ENCODE data around the gene PLN.

PLN gene

DNA sequence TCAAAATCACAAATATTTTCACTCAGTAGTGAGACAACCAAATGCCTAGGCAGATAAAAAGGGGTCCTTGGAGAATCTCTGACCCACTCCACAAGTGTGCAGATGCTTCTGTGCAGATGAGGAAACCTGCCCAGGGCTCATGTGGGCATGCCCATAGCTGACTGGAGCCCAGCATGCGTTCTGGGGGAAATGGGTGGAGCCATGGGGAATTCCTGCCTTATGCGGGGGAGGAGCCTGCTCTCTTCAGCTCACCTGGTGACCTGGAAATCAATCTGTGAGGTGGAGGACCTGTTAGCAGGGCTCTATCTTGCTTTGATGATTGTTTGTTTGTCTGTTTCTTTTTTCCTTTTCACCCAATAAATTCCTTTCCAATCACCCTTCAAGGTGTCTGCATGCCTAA, 23.4 kb upstream of the PLN start:
- no peaks in the 10 kb centered on the region for H3K9me3 ChIP-seq (ENCODE audit: control insufficient read depth, insufficient read depth, low read depth, low read length)
- no peak overlapping the region for H3K27ac ChIP-seq (ENCODE audit: extremely low read depth, low read depth, low read length)
- no peak overlapping the region for H3K4me3 ChIP-seq (ENCODE audit: low read depth, low read length)
- H3K4me1 ChIP-seq (ENCODE audit: control insufficient read depth, insufficient read depth, low read length): no peaks in the 10 kb centered on the region
- peaks cover 4 to 5% of the 10 kb centered on the region in 2 experiments; a peak in 2 of 3 replicates for H3K36me3 ChIP-seq (ENCODE audit: control insufficient read depth in 2 of 2, insufficient read depth in 1 of 2, low read length in 2 of 2)
- ChIA-PET POLR2A (no interaction called here), CTCF (interaction anchor here (0.7 to 0.8 kb wide), 2 partner anchors 15 to 241 kb away, joined by 3 read pairs; no protein-coding TSS in a partner anchor)
- TF ChIP-seq EGR2 (tag by site-specific recombination; IDR thresholded peaks at IDR 0.05; ENCODE audit: low read depth) (no peak), ZNF654 (tag by site-specific recombination; IDR thresholded peaks at IDR 0.05; ENCODE audit: low read depth) (no peak)

GRCh38 chr6:118525913-118526780, 21.9 kb upstream of the PLN start:
- no peak for TF ChIP-seq ZNF24 (tag by site-specific recombination; IDR thresholded peaks at IDR 0.05)
- TF ChIP-seq ZNF350 (tag by site-specific recombination; IDR thresholded peaks at IDR 0.05): no peak
- no peak for TF ChIP-seq ZNF544 (tag by site-specific recombination; IDR thresholded peaks at IDR 0.05)
- TF ChIP-seq ZNF600 (tag by site-specific recombination; IDR thresholded peaks at IDR 0.05): no peak
- TF ChIP-seq ZNF626 (tag by site-specific recombination; IDR thresholded peaks at IDR 0.05): no peak
- no peak for TF ChIP-seq SALL2 (tag by site-specific recombination; IDR thresholded peaks at IDR 0.05; ENCODE audit: borderline replicate concordance)
- CTCF ChIA-PET: interaction anchor here (0.6 kb wide), 2 partner anchors 53 to 1637 kb away, joined by 3 read pairs; no protein-coding TSS in a partner anchor
- POLR2A ChIA-PET: no interaction called here
- peaks cover 4 to 5% of the 10 kb centered on the region in 2 experiments; a peak in 2 of 3 replicates for H3K36me3 ChIP-seq (ENCODE audit: control insufficient read depth in 2 of 2, insufficient read depth in 1 of 2, low read length in 2 of 2)
- H3K27ac ChIP-seq (ENCODE audit: extremely low read depth, low read depth, low read length): no peak overlapping the region
- H3K4me3 ChIP-seq (ENCODE audit: low read depth, low read length): no peak overlapping the region
- H3K4me1 ChIP-seq (ENCODE audit: control insufficient read depth, insufficient read depth, low read length): no peaks in the 10 kb centered on the region
- H3K9me3 ChIP-seq (ENCODE audit: control insufficient read depth, insufficient read depth, low read depth, low read length): no peaks in the 10 kb centered on the region; the same call in 1 of the 2 replicates

DNA sequence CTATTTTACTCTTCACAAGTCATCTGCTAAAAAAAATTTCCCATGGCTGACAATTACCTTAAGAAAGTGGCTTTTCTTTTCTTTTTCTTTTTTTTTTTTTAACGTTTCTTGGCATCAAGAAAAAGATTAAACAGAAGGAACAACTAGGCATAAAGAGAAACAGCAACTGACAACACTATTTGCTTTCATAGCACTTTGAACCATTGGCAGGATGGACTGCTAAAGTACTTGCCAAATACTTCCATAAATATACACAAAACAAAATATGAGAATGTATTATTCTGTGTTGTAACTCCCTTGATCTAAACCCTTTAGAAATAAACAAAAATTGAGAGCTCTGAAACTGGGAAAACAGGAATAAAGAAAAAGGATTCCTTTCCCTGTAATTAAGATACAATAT, 20.0 kb upstream of the PLN start:
- H3K4me1 ChIP-seq (ENCODE audit: control insufficient read depth, insufficient read depth, low read length): no peaks in the 10 kb centered on the region
- H3K9me3 ChIP-seq (ENCODE audit: control insufficient read depth, insufficient read depth, low read depth, low read length): no peaks in the 10 kb centered on the region; the same call in 1 of the 2 replicates
- H3K4me3 ChIP-seq (ENCODE audit: low read depth, low read length): no peak overlapping the region
- H3K27ac ChIP-seq (ENCODE audit: extremely low read depth, low read depth, low read length): no peak overlapping the region
- ChIA-PET CTCF (interaction anchor here (1.4 kb wide), 1 partner anchor 8 kb away, joined by 3 read pairs; no protein-coding TSS in a partner anchor), POLR2A (no interaction called here)
- H3K36me3 ChIP-seq (ENCODE audit: control insufficient read depth in 2 of 2, insufficient read depth in 1 of 2, low read length in 2 of 2): peaks cover 0 to 4% of the 10 kb centered on the region in 2 experiments; a peak in 1 of 3 replicates
- TF ChIP-seq, protein P1, sequence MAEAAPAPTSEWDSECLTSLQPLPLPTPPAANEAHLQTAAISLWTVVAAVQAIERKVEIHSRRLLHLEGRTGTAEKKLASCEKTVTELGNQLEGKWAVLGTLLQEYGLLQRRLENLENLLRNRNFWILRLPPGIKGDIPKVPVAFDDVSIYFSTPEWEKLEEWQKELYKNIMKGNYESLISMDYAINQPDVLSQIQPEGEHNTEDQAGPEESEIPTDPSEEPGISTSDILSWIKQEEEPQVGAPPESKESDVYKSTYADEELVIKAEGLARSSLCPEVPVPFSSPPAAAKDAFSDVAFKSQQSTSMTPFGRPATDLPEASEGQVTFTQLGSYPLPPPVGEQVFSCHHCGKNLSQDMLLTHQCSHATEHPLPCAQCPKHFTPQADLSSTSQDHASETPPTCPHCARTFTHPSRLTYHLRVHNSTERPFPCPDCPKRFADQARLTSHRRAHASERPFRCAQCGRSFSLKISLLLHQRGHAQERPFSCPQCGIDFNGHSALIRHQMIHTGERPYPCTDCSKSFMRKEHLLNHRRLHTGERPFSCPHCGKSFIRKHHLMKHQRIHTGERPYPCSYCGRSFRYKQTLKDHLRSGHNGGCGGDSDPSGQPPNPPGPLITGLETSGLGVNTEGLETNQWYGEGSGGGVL (tag by site-specific recombination; IDR thresholded peaks at IDR 0.05): no peak
- TF ChIP-seq REPIN1 (tag by site-specific recombination; IDR thresholded peaks at IDR 0.05; ENCODE audit: low read depth) (no peak), ZNF121 (tag by site-specific recombination; IDR thresholded peaks at IDR 0.05) (no peak)
- TF ChIP-seq, protein P2, sequence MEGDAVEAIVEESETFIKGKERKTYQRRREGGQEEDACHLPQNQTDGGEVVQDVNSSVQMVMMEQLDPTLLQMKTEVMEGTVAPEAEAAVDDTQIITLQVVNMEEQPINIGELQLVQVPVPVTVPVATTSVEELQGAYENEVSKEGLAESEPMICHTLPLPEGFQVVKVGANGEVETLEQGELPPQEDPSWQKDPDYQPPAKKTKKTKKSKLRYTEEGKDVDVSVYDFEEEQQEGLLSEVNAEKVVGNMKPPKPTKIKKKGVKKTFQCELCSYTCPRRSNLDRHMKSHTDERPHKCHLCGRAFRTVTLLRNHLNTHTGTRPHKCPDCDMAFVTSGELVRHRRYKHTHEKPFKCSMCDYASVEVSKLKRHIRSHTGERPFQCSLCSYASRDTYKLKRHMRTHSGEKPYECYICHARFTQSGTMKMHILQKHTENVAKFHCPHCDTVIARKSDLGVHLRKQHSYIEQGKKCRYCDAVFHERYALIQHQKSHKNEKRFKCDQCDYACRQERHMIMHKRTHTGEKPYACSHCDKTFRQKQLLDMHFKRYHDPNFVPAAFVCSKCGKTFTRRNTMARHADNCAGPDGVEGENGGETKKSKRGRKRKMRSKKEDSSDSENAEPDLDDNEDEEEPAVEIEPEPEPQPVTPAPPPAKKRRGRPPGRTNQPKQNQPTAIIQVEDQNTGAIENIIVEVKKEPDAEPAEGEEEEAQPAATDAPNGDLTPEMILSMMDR (tag by site-specific recombination; IDR thresholded peaks at IDR 0.05): no peak

- POLR2A ChIA-PET: no interaction called here
- Histone ChIP-seq H3K27ac (ENCODE audit: extremely low read depth, low read depth, low read length) (no peak overlapping the region), H3K4me1 (ENCODE audit: control insufficient read depth, insufficient read depth, low read length) (no peaks in the 10 kb centered on the region), H3K9me3 (ENCODE audit: control insufficient read depth, insufficient read depth, low read depth, low read length) (no peaks in the 10 kb centered on the region; the same call in 1 of the 2 replicates), H3K36me3 (ENCODE audit: control insufficient read depth in 2 of 2, insufficient read depth in 1 of 2, low read length in 2 of 2) (no peaks in the 10 kb centered on the region), H3K4me3 (ENCODE audit: low read depth, low read length) (no peak overlapping the region)
- no peak for TF ChIP-seq ZNF544 (tag by site-specific recombination; IDR thresholded peaks at IDR 0.05)
- TF ChIP-seq HOXC10 (CRISPR knock-in tag; IDR thresholded peaks at IDR 0.05): no peak
- TF ChIP-seq, protein P3, sequence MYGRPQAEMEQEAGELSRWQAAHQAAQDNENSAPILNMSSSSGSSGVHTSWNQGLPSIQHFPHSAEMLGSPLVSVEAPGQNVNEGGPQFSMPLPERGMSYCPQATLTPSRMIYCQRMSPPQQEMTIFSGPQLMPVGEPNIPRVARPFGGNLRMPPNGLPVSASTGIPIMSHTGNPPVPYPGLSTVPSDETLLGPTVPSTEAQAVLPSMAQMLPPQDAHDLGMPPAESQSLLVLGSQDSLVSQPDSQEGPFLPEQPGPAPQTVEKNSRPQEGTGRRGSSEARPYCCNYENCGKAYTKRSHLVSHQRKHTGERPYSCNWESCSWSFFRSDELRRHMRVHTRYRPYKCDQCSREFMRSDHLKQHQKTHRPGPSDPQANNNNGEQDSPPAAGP (tag by site-specific recombination; IDR thresholded peaks at IDR 0.05): no peak
- TF ChIP-seq ZNF2 (tag by site-specific recombination; IDR thresholded peaks at IDR 0.05): no peak
- no peak for TF ChIP-seq ZNF791 (tag by site-specific recombination; IDR thresholded peaks at IDR 0.05)
- no peak for TF ChIP-seq MZF1 (tag by site-specific recombination; IDR thresholded peaks at IDR 0.05; ENCODE audit: borderline replicate concordance)
- no peak for TF ChIP-seq ZNF629 (tag by site-specific recombination; IDR thresholded peaks at IDR 0.05)
- TF ChIP-seq ZNF514 (tag by site-specific recombination; IDR thresholded peaks at IDR 0.05): no peak
- CTCF ChIA-PET: interaction anchor here (0.6 kb wide), 1 partner anchor 1086 kb away, joined by 3 read pairs; no protein-coding TSS in a partner anchor
Measured at GRCh38 chr6:118529756-118530155, 18.3 kb upstream of the PLN start.
